GM18909 (cell line): ENCODE data around the gene TMEM116.
"Not testable (repeated sequence)": the region's sequence is repeated elsewhere in the genome, so short reads cannot be mapped to it uniquely, and the experiment has no call there.

Experiments
- ATAC-seq: cut with Tn5 transposase; IDR thresholded peaks from one replicate; pipeline ENCODE4 v1.9.1; 2021; ENCODE audit warnings: mild to moderate bottlenecking; ENCODE audit not compliant: unreplicated experiment, poor library complexity

Gene TMEM116

DNA sequence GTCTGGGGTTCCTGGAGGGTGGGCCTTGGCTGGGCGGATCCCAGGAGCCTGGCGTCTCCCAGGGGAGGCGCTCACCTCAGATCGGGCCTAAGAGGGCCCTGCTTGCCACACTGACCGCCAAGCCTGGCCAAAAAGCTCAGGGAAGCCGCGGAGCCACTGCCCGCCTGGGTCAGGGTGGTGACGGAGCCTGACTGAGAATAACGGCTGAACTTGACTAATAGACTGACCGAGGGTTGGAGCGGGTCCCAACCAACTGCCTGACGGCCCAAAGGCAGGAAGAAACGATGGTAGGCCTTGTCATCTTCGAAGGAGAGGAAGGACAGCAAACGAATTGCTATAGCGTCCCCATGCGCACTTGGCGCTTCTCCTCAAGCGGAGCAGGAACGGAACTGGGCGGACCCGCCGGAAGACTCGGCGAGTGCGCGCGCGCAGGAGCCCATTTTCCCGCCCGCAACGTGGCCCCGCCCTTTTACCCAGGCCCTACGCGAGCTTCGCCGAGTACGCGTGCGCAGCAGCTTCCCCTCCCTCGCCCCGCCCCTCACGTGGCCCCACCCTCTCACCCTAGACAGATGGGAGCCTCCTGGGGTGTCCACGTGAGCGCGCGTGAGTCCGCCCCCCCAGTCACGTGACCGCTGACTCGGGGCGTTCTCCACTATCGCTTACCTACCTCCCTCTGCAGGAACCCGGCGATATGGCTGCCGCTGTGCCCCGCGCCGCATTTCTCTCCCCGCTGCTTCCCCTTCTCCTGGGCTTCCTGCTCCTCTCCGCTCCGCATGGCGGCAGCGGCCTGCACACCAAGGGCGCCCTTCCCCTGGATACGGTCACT, at the start of gene TMEM116, which contains the start of gene ERP29:
TSS of gene TMEM116 (minus strand) at position 391 of the 826 bp plus-strand sequence. CDS start 7,895 bp downstream, outside the sequence.
TSS of gene ERP29 (plus strand) at position 652 of the 826 bp plus-strand sequence. CDS start at position 692, 40 bp downstream.
- ATAC-seq, result peak; percentile 76

DNA sequence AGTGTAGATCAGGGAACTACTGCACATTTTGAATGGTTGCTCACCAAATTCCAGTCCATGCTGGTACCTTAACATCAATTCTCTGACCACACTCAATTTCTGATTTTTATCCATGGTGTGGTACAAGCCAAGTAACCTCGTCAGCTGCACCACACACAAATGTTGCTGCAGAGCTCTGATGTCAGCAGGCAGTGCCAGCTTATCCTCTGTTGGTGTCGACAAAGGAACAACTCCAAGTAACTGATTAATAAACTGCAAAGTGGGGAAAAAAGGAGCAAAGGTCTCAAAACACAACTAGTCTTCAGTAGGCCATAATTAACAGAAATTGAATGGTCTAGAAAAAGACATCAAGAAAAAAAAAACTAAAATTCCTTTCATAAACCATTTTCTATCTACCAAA, 48.2 kb upstream of the TMEM116 start:
- ATAC-seq, result no peak

DNA sequence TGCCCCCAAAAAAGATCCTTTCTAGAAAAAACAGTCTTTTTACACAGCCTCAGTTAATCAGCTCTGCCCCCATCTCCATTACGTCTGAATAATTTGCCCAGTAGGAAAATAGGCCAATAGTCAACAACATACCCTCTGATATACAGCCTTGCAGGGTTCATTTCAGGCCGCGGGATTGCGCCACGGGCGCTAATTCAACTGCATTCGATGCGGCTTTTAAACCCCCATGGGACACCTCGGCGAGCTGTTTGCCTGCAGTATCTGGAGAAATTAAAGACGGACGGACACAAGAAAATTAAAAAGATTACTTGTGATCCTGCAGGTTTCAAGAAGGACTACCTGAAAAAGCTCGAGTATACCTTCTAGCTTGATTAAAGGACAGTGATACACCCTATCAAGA, 36.4 kb upstream of the TMEM116 start:
- ATAC-seq, result no peak

DNA sequence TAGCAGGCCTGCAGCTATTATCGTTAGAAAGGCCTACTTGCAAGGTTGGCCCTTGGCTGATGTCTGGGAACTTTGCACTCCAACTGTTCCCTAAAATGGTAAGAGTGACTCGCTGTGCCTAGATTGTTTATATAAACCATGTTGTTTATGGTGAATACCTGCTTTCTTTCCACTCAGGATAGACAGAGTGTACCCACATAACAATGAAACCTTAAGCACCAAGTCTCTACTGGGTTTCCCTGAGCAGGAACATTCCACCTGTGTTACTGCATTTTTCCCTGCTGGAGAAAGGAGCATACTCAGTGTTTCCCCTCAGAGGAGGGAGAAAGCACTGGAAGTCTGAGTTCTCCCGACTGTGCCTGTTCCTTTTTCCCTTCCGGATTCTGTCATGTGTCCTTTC, 33.0 kb upstream of the TMEM116 start:
- ATAC-seq, result no peak

DNA sequence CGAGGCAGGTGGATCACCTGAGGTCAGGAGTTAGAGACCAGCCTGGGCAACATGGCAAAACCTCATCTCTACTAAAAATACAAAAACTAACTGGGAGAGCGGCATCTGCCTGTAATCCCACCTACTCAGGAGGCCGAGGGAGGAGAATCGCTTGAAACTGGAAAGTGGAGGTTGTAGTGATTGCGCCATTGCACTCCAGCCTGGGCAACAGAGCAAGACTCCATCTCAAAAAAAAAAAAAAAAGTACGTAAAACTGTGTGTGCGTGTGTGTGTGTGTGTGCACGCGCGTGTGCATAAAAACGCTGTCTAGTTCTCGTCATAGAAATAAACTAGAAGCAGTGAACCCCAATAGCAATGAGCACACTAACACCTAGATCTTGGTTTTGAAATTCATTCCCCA, 23.6 kb upstream of the TMEM116 start:
- not testable (repeated sequence) for ATAC-seq

DNA sequence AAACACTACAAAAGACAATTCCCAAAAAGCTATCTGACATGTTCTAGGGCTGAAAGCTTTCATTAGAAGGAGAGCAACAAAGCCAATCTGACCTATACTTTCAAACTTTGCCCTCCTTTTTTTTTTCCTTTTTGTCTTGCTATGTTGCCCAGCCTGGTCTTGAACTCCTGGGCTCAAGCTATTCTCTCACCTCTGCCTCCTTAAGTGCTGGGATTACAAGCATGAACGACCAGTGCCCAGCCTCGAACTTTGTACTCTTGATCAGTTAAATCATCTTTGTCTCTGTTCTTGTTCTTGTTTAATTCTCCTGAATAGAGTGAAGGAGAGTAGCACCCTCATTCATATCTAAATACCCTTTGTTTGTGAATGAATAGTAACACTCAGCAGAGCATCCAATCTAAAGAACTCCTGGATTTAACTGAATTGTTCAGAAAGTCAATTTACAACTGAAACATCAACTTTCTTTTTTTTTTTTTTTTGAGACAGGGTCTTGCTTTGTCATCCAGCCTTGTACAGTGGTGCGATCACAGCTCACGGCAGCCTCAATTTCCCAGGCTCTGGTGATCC, 22.3 kb upstream of the TMEM116 start:
- ATAC-seq, result no peak

DNA sequence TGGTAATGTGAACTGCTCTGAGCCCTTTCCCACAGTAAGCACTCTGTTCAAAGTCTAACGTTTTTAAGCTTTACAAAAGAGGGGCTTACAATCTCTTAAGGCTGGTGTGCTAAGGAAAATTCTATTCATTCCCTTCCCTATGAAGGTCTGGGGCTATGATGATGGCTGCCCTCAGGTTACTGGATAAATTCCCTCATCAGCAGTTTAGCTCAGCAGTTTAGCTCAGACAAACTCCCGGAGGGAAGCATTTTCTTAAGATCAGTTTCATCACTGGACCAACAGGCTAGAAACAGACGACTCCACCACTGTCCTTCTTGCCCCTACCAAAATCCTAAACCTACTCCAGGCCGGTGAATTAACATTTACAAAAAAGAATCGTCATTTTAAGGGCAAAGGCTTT, 19.3 kb upstream of the TMEM116 start:
- ATAC-seq, result no peak

DNA sequence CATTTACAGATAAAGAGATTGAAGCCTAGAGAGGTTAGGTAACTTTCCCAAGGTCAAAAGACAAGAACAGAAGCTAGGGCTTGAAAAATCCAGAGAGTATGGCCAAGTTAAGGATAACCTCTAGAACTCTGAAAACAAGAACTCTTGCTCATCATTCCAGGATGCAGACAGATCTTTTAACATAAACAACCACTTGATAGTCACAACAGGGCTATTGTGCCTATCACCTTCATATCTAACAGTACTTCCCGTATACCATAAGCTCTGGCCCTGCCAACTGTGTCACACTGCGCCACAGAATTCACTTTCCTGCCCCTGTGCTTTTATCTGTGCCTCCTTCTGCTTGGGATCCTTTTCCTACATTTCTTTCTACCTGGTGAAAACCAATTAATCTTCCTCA, 18.5 kb upstream of the TMEM116 start:
- ATAC-seq, result no peak

DNA sequence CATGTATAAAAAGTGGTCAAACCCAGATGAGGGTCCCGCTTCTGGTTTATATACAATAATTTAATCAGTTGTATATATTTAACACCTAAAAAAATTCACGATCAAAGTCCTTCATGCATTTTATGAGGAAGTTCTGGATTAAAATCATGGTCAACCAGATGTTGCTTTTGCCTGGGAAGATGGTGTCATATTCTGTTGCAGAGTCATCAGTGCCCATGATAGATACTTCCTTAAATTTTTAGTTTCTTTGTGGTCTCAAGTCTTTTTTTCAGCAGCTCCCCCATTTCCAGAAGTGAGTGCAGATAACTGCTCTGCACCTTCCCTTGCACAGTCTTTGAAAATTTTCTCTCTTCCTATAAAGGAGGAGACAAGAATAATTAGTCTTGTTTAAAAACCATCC, 16.3 kb upstream of the TMEM116 start:
- no peak for ATAC-seq

DNA sequence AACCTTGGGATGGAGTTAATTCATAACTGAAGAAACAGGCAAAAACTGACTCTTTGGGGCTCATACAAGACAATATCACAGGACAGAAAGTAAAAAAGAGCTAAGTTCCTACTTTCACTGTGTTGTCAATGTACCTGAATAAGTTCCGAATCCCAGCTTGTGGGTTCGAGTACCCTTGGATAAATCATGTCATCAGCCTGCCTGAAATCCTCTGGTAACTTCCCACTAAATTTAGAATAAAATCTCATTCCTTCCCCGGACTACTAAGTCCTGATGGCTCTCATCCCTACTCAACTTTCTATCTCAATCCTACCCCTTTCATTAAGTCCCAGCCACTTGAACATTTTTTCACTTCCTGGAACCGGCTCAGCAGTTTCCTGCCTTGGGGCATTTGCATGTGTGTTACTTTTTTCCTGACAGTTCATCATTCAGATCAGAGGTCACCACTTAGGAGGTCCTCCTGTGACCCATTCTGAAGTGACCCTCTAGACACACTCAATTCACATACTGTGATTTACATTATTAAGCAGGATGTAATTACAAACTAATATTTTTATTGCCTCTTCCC, 12.9 kb upstream of the TMEM116 start:
- no peak for ATAC-seq

DNA sequence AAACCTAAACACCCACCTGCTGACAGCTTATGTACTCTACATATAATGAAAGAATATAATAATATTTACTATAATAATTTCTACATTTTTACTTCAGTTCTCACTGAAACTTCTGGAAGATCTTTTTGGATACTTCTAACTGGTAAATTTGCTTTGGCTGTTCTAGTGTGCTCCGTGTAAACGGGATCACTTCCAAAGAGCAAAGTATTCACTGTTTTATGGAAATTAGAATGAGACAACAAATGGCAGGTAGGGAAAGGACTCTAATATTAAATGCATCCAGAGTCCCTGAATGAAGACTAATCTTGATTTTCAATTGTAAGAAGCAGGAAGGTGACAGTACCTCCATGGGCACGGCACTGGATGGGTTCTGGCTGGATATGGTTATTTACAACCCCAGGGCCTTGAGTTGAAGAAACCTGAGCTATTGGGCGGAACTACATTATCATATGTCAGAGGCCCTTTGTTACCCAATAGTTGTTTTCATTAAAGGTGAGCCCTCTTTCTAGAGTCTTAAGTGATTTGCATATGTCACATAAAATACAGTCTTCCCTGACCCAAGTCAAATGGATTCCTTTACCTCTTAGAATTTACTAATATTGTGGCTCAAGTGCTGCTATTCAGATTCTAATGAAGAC, 10.9 kb upstream of the TMEM116 start:
- no peak for ATAC-seq

DNA sequence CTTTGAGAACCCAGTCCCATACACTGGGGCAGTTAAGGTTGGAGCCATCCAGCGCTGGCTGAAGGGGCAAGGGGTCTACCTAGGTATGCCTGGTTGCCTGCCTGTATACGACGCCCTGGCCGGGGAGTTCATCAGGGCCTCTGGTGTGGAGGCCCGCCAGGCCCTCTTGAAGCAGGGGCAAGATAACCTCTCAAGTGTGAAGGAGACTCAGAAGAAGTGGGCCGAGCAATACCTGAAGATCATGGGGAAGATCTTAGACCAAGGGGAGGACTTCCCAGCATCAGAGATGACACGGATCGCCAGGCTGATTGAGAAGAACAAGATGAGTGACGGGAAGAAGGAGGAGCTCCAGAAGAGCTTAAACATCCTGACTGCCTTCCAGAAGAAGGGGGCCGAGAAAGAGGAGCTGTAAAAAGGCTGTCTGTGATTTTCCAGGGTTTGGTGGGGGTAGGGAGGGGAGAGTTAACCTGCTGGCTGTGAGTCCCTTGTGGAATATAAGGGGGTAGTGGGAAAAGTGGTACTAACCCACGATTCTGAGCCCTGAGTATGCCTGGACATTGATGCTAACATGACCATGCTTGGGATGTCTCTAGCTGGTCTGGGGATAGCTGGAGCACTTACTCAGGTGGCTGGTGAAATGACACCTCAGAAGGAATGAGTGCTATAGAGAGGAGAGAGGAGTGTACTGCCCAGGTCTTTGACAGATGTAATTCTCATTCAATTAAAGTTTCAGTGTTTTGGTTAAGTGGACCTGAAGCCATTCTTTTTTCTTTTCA, 9.5 kb upstream of the TMEM116 start:
- no peak for ATAC-seq

DNA sequence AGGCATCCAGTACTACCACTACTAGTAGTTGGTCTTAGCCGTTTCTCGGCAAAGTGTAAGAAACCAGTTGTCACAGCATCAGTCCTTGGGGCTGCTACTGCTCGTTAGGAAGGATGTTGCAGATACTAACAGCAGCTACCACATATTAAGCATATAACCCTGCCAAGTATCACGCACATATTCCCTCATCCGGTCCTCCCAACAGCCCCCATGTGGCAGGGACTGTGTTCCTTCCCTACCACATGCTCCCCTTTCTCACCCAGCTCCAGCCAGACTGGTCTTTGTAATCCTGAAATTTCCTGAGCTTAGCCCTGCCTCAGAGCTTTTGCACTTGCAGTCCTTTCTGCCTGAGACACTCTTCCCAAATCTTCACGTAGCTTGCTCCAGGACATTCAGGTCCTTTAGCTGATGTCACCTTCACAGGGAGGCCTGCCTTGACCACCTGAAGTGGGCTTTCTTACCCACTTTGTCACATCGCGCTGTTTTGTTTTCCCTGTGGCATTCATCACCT, 8.0 kb upstream of the TMEM116 start:
- no peak for ATAC-seq

DNA sequence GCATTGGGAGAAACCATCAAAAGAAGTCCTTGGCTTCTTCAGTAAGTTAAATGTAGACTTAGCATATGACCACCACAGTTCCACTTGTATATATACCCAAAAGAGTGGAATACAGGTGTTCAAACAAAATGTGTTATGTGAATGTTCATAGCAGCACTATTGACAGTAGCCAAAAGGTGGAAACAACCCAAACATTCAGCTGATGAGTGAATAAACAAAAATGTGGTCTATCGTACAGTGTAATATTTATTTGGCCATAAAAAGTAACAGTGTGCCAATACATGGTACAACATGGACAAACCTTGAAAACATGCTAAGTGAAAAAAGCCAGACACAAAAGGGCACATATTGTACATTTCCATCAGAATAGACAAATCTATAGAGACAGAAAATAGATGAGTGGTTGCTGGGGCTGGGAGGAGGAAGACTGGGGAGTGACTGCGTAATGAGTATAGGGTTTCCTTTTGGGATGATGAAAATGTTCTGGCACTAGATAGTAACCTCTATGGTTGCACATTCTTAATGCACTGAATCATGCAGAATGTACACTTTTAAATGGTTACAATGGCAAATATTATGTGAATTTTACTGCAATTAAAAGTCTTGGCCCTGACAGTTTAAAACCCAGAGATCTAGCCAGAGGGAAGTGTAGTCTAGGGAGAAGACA, 5.7 kb upstream of the TMEM116 start:
- no peak for ATAC-seq

DNA sequence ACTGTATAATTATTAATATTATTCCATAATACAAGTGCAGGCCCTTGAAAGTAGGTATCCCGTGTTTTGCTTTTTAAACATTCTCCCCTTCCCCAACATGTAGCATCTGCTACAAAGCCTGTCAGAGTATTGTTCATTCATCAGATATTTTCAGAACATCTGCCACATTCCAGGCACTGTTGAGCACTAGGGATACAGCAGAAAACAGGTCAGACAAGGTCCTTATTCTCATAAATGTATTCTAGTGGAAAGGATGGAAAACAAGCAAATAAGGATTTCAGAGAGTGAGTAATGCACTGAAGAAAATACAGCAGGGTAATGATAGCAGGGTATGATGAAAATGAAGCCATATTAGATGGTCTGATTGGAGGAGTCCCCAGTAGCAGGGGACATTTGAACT, 4.1 kb upstream of the TMEM116 start:
- ATAC-seq, result no peak

DNA sequence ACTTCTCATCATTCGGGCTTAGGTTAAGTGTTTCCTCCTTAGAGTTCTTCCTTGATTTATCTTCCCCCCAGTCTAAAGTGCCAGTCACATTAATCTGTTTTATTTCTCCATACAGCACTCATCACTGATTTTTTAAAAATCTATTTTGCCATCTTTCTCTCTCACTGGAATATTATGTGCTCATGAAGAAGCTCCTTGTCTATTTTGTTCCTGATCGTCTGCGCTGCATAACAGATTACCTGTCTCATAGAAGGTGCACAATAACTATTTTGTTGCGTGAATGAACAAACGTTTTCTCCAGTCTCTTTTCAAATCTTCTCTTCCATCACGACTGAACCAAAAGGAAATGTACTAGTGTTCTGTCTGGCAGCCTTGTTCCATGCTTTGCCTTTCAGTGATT, 3.0 kb upstream of the TMEM116 start:
- ATAC-seq, result no peak

DNA sequence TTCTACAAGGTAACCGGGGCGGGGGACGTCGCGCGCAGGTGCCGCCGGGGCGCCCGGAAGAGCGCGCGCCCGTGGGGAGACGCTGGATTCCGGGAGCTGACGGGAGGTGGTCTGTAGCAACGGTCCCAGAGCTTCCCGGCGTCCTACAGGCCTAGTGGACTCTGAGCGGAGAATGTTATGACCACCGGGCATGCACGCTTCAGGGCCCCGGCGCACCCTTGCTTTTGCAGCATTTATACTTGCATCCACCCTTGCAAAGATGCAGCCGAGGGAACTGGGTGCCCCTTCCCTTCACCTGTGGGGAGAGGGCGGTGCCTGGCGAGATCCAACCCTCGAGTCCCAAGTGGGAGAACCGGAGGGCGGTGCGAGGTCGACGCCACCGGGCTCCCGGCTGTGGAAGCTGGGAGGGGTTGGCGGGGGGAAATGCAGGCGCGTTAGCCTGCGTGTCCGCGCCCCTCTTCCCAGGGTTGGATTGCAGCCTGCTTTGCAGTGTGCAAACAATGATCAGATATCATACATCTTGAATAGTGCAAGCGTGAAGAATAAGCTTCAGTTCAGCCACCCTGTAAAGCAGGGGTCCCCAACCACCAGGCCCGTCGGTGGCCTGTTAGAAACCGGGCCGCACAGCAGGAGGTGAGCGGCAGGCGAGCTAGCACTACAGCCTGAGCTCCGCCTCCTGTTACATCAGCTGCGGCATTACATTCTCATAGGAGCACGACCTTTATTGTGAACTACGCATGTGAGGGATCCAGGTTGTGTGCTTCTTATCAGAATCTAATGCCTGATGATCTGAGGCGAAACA, 837 bp upstream of the TMEM116 start:
- peak; percentile 31 for ATAC-seq

DNA sequence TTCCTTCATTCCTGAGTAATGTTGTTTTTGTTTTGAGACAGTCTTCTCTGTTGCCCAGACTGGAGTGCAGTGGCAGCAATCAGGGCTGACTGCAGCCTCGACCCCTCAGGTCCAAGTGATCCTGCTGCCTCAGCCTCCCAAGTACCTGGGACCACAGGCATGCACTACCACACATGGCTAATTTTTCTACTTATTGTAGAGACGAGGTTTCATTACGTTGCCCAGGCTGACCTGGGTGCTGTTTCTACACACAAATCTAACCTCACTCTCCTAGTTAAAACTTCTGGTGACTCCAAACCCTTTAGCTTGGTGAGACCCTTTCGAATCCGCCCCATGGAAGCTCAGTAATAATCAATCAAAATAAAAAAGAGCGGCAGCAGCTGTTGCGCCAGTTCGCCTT, 1.3 kb downstream of the TMEM116 start:
- no peak for ATAC-seq
